SK-N-SH treated with all-trans-retinoic acid at 6 μM for 48 hours (cell line): ENCODE measurements around the gene MDFIC.

Experiments used
- ATAC-seq: fragments of 200-7000 bp; cut with Tn5 transposase; 3 replicates; pipeline ENCODE4 v1.9.1; 2020; ENCODE audit warnings: mild to moderate bottlenecking, moderate library complexity
- ARNTL ChIP-seq: fragments of 450-650 bp; formaldehyde crosslinking; IDR thresholded peaks from 2 replicates; pipeline ENCODE4 v1.5.0; 2020; ENCODE audit warnings: low read depth, mild to moderate bottlenecking, moderate library complexity, borderline replicate concordance
- BACH2 ChIP-seq: fragments of 250-450 bp; sonication (Bioruptor Pico); IDR thresholded peaks from 2 replicates; pipeline ENCODE4 v1.9.0; 2021; ENCODE audit warnings: mild to moderate bottlenecking, borderline replicate concordance
- CREB5 ChIP-seq: fragments of 250-450 bp; sonication (Bioruptor Pico); IDR thresholded peaks from 2 replicates; pipeline ENCODE4 v1.5.1; 2020; ENCODE audit warnings: low read depth, mild to moderate bottlenecking, moderate library complexity
- CSDC2 ChIP-seq: fragments of 250-450 bp; sonication (Bioruptor Pico); IDR thresholded peaks from 2 replicates; pipeline ENCODE4 v1.5.0; 2020; ENCODE audit warnings: mild to moderate bottlenecking, moderate library complexity
- CSRNP3 ChIP-seq: fragments of 250-450 bp; sonication (Bioruptor Pico); IDR thresholded peaks from 2 replicates; pipeline ENCODE4 v1.5.1; 2021; ENCODE audit warnings: mild to moderate bottlenecking, moderate library complexity
- ESRRG ChIP-seq: fragments of 250-450 bp; sonication (Bioruptor Pico); IDR thresholded peaks from 2 replicates; pipeline ENCODE4 v1.6.1; 2021; ENCODE audit warnings: mild to moderate bottlenecking
- GLIS3 ChIP-seq: fragments of 250-450 bp; sonication (Bioruptor Pico); IDR thresholded peaks from 2 replicates; pipeline ENCODE4 v1.5.0; 2020; ENCODE audit warnings: mild to moderate bottlenecking, moderate library complexity
- ISL1 ChIP-seq: fragments of 250-450 bp; sonication (Bioruptor Pico); IDR thresholded peaks from 2 replicates; pipeline ENCODE4 v2.1.2; 2022; ENCODE audit warnings: mild to moderate bottlenecking, moderate library complexity
- OSR1 ChIP-seq: fragments of 250-450 bp; sonication (Bioruptor Pico); IDR thresholded peaks from 2 replicates; pipeline ENCODE4 v1.8.0; 2022; ENCODE audit warnings: moderate library complexity, mild to moderate bottlenecking, inconsistent platforms
- PATZ1 ChIP-seq: fragments of 250-450 bp; sonication (Bioruptor Pico); IDR thresholded peaks from 2 replicates; pipeline ENCODE4 v1.8.0; 2020; ENCODE audit warnings: mild to moderate bottlenecking, moderate library complexity, borderline replicate concordance
- POU6F1 ChIP-seq: fragments of 250-450 bp; sonication (Bioruptor Pico); IDR thresholded peaks from 2 replicates; pipeline ENCODE4 v1.8.0; 2021; ENCODE audit warnings: low read depth, mild to moderate bottlenecking, moderate library complexity, borderline replicate concordance
- RARB ChIP-seq: fragments of 250-450 bp; sonication (Bioruptor Pico); IDR thresholded peaks from 2 replicates; pipeline ENCODE4 v1.8.0; 2021; ENCODE audit warnings: mild to moderate bottlenecking, moderate library complexity
- SNAI2 ChIP-seq: fragments of 250-450 bp; sonication (Bioruptor Pico); IDR thresholded peaks from 2 replicates; pipeline ENCODE4 v1.5.0; 2020; ENCODE audit warnings: mild to moderate bottlenecking, moderate library complexity
- TCF4 ChIP-seq: fragments of 250-450 bp; sonication (Bioruptor Pico); IDR thresholded peaks from 2 replicates; pipeline ENCODE4 v1.8.0; 2021; ENCODE audit warnings: mild to moderate bottlenecking, moderate library complexity, borderline replicate concordance
- TOX ChIP-seq: fragments of 250-450 bp; sonication (Bioruptor Pico); IDR thresholded peaks from 2 replicates; pipeline ENCODE4 v1.8.0; 2021; ENCODE audit warnings: mild to moderate bottlenecking, moderate library complexity, borderline replicate concordance
- TSHZ2 ChIP-seq: fragments of 250-450 bp; sonication (Bioruptor Pico); IDR thresholded peaks from 2 replicates; pipeline ENCODE4 v1.5.0; 2020; ENCODE audit warnings: mild to moderate bottlenecking, moderate library complexity
- ZC3H10 ChIP-seq: fragments of 250-450 bp; sonication (Bioruptor Pico); IDR thresholded peaks from 2 replicates; pipeline ENCODE4 v1.5.1; 2021; ENCODE audit warnings: mild to moderate bottlenecking, moderate library complexity
- ZFP3 ChIP-seq: fragments of 250-450 bp; sonication (Bioruptor Pico); IDR thresholded peaks from 2 replicates; pipeline ENCODE4 v1.5.0; 2020; ENCODE audit warnings: mild to moderate bottlenecking, moderate library complexity
- ZFP30 ChIP-seq: fragments of 450-650 bp; formaldehyde crosslinking; IDR thresholded peaks from 2 replicates; pipeline ENCODE4 v1.5.0; 2022; ENCODE audit warnings: mild to moderate bottlenecking, moderate library complexity
- ZNF565 ChIP-seq: fragments of 450-650 bp; formaldehyde crosslinking; conservative IDR thresholded peaks from 2 replicates; pipeline ENCODE4 v1.5.0; 2020; ENCODE audit warnings: low read depth, mild to moderate bottlenecking, moderate library complexity
- ZNF70 ChIP-seq: fragments of 450-650 bp; formaldehyde crosslinking; IDR thresholded peaks from 2 replicates; pipeline ENCODE4 v1.5.0; 2020; ENCODE audit warnings: mild to moderate bottlenecking, moderate library complexity
- ZNF8 ChIP-seq: fragments of 450-650 bp; formaldehyde crosslinking; IDR thresholded peaks from 2 replicates; pipeline ENCODE4 v1.5.0; 2020; ENCODE audit warnings: mild to moderate bottlenecking, moderate library complexity

MDFIC gene

GRCh38 chr7:115015619-115016018 lies 93.7 kb downstream of the MDFIC start:
- ATAC-seq, result no peak
- no peak for TF ChIP-seq RARB (CRISPR knock-in tag)

- TF ChIP-seq POU6F1 (CRISPR knock-in tag) (no peak), ESRRG (no peak), BACH2 (no peak), ZC3H10 (CRISPR knock-in tag) (no peak), PATZ1 (CRISPR knock-in tag) (no peak), SNAI2 (CRISPR knock-in tag) (no peak), CSRNP3 (CRISPR knock-in tag) (no peak), TCF4 (CRISPR knock-in tag) (no peak), CSDC2 (no peak), CREB5 (no peak), ZNF565 (CRISPR knock-in tag) (no peak), ZFP30 (CRISPR knock-in tag) (no peak), ARNTL (CRISPR knock-in tag) (no peak), ZFP3 (CRISPR knock-in tag) (no peak)
- ATAC-seq, result no peak
These were observed 98.2 kb downstream of the MDFIC start for GRCh38 chr7:115019882-115020605.

GRCh38 chr7:115023219-115023618 lies 101.3 kb downstream of the MDFIC start:
- ATAC-seq, result no peak
- no peak for TF ChIP-seq TSHZ2 (CRISPR knock-in tag)
- TF ChIP-seq CREB5, result no peak
- no peak for TF ChIP-seq ZNF8 (CRISPR knock-in tag)
- no peak for TF ChIP-seq ZNF565 (CRISPR knock-in tag)
- TF ChIP-seq OSR1 (CRISPR knock-in tag), result no peak
- TF ChIP-seq CSDC2, result no peak
- TF ChIP-seq SNAI2 (CRISPR knock-in tag), result no peak
- TF ChIP-seq BACH2, result no peak
- TF ChIP-seq CSRNP3 (CRISPR knock-in tag), result no peak
- TF ChIP-seq ZFP3 (CRISPR knock-in tag), result no peak
- no peak for TF ChIP-seq GLIS3 (CRISPR knock-in tag)
- no peak for TF ChIP-seq ARNTL (CRISPR knock-in tag)
- no peak for TF ChIP-seq ZFP30 (CRISPR knock-in tag)
- TF ChIP-seq TOX, result no peak
- TF ChIP-seq ZNF70 (CRISPR knock-in tag), result no peak
- no peak for TF ChIP-seq ESRRG
- TF ChIP-seq ISL1, result no peak
